Esophagus squamous epithelium (tissue), 4 donors: Measurements from ENCODE around the gene LRRC8C.

Source experiments
- CTCF ChIP-seq, 6 experiments: fragments of 450-650 bp in 4 of 6; fragments of 200-600 bp in 2 of 6; sonication (generic) in 2 of 6; IDR thresholded peaks; one replicate each; pipeline ENCODE4 v1.5.1; 2016 to 2019; ENCODE audit warnings: antibody characterized with exemption in 6 of 6, mild to moderate bottlenecking in 4 of 6, moderate library complexity in 4 of 6
- POLR2A ChIP-seq, 4 donors: fragments of 450-650 bp; IDR thresholded peaks; one replicate each; pipeline ENCODE4 v1.6.1; 2017; ENCODE audit warnings: antibody characterized with exemption in 4 of 4, mild to moderate bottlenecking in 4 of 4, moderate library complexity in 3 of 4

GRCh38 chr1:89759036-89759435, 126.1 kb downstream of the LRRC8C start:
- TF ChIP-seq CTCF (IDR thresholded peaks at IDR 0.05) (no peak), POLR2A (IDR thresholded peaks at IDR 0.05) (no peak)
